Daoy (cell line): ENCODE data around the gene BAG2. TPM values are rescaled to one million over a fixed set of nuclear protein-coding genes. Genes with fewer than 3 reads are reported as not detected.

ENCODE experiments used
- DNase-seq: peaks from one replicate; pipeline ENCODE4 v3.0.0-alpha.2; 2015; ENCODE audit warnings: low read depth
- total RNA-seq: library from RNA; depleted of rRNA; stranded (reverse); fragments of >200 nt; shearing (Covaris generic); gene quantifications from 2 replicates; pipeline ENCODE4 v1.2.3, GENCODE V29; 2014; rRNA removed

BAG2 gene
- total RNA-seq: 22.5 and 23.3 TPM in 2 replicates

DNA sequence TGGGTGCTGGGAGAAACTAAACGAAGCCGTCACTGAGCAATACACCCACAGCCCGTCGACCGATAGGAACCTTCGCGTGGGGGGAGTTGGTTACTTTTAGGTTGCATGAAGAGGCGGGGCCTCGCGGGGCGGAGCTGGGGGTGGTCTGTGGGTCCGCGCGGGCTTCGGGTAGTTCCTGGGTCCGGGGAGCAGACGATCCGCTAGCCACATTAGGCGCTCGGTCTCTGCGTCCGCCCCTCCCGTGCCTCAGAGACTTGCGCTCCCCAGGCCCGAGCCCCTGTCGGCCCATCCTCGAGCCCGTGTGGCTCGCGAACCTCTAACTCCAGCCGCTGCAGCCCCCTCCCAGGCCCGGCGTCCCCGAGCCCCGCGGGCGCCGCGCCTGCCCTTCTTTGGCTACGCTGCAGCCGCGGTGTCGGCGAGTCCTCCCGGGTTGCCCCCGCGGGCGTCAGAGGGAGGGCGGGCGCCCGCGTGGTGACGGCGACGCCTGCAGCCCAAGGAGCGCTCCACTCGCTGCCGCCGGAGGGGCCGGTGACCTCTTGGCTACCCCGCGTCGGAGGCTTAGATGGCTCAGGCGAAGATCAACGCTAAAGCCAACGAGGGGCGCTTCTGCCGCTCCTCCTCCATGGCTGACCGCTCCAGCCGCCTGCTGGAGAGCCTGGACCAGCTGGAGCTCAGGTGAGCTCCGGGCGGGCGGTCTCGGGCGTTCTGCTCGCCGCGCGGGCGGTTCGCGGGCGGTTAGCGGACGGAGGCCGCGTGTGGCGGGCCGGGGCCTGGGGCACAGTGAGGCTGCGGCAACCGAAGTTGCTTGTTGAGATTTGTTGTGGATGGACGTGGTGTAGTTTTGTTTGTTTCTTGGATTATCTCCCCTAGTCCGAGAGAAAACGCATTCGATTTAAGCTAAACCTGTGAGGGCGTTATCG, at the start of gene BAG2:
Gene BAG2 (plus strand): TSS at position 191 of the 920 bp plus-strand sequence. CDS start 372 bp downstream, at position 563.
- DNase-seq: peak; percentile 93

GRCh38 chr6:57123111-57123510, 49.0 kb upstream of the BAG2 start:
- peak; percentile 19 for DNase-seq

GRCh38 chr6:57127763-57128162, 44.4 kb upstream of the BAG2 start:
- DNase-seq: no peak

DNA sequence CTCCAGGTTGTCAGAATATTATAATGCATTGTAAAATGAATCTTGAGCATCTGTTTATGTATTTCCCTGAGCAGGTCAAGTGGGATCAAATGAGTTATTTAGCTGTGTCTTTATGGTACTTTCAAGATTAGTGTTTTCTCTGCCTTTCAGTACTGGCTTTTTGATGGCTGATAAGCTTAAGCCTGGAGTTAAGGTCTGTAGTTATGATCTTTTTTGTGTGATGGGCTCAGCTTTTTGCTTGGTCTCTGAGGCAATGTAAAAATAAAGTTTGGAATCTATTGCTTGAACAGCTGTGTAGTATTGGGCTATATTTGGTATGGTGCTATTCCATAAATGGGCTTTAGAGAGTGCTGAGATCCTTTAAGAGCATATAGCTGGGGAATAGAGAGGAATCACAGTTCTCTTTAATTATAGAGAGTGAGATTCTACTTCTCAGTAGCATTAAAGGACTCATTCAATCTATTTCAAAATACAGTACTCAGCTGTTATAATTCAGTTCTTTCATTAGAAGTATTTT, 41.4 kb upstream of the BAG2 start:
- DNase-seq: no peak

GRCh38 chr6:57134954-57135353, 37.2 kb upstream of the BAG2 start:
- DNase-seq: no peak

GRCh38 chr6:57135885-57136284, 36.2 kb upstream of the BAG2 start:
- no peak for DNase-seq

DNA sequence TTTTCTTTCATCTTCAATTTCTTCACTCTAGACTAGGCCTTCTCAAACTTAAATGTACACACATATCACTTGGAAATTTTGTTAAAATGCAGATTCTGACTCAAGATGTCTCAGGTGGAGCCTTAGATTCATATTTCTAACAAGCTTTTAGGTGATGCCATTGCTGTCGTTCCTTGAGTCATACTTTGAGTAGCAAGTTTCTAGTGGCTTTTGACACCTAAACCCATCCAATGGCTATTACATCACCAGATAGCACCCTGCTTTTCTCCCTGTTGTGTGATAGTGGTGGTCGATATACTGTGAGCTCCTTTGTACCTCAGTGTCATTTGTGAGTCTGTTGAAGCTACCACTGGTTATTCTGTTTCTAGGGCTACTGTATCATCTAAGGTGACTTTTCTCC, 34.8 kb upstream of the BAG2 start:
- DNase-seq: no peak

GRCh38 chr6:57138026-57138425, 34.1 kb upstream of the BAG2 start:
- no peak for DNase-seq

DNA sequence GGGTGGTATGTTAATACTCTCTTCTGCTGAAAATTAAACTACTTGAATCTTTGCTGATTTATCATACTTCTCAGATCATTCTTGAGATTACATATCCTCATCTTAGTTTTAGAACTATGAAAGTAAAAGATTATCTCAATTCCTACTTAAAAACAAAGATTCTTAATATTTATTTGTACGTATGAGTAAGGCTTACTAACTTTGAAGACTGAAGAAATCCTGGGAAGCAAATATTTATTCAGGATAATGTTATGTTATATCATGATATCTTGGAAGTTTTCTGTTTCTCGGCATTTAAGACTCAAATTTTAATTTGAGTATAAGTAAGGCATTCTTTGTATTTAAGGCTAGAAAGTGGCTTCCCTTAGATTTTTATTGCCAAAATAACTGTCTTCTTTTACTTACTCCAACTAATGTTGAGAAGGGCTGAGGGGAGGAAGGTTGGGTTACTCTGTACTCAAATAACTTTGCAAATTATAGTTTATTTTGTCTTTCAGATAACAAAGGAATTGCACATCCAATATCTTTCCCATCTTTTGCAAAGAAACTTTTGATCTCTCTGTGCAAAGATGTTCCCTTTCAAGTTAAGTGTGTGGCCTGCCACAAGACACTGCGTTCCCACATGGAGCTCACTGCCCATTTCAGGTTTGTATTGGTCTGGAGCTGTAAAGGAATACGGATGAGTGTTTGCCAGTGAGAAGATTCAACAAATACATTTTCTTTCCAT, 30.5 kb upstream of the BAG2 start:
- no peak for DNase-seq

DNA sequence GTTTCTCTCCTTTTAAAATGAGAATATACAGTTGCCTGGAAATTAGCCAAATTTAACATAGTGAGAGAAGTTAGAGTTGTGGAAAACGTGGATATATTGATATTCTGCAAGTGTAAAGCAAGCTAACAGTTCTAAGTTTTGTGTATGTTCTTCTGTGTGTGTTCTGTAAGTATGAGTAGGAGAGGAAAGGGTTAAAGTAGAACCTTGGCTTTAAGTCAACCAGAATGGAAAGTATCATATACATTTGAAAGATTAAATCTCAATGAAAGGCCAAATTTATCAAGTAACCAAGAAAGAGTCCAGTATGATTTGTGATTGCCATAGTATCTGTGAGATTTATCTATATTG, 30.0 kb upstream of the BAG2 start:
- DNase-seq: no peak

GRCh38 chr6:57143690-57144089, 28.4 kb upstream of the BAG2 start:
- no peak for DNase-seq

DNA sequence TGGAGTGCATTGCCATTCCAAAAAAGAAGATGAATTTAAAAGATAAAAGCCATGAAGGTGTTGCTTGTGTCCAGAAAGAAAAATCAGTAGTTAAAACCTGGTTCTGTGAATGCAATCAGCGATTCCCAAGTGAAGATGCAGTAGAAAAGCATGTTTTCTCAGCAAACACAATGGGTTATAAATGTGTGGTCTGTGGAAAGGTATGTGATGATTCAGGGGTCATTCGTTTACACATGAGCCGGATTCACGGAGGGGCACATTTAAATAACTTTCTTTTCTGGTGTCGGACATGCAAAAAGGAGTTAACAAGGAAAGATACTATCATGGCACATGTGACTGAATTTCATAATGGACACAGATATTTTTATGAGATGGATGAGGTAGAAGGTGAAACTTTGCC, 24.7 kb upstream of the BAG2 start:
- DNase-seq: no peak

- DNase-seq: no peak
Observed at GRCh38 chr6:57147955-57148858, 23.9 kb upstream of the BAG2 start.

GRCh38 chr6:57158658-57159057, 13.5 kb upstream of the BAG2 start:
- DNase-seq: peak; percentile 21

- DNase-seq: no peak
Observed at GRCh38 chr6:57159127-57159526, 13.0 kb upstream of the BAG2 start.

DNA sequence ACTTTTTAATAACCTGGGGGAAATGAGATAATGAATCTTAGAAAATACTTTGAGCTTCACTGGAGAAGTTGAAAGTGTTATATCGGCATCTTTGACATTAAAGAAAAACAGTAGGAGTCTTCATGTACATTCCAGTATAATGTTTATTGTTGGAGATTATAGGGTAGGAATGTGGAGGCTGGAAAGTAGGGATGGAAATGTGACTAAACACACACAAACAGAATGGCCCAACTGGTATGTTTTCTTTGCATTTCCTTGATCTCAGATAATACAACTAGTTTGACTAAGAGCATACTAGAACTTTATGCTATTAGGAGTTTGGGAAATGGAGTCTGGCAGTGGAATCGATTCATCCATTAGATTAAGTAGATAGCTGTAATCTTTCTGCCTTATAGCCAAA, 10.1 kb upstream of the BAG2 start:
- no peak for DNase-seq

GRCh38 chr6:57162516-57162915, 9.6 kb upstream of the BAG2 start:
- no peak for DNase-seq

- DNase-seq: no peak
Observed at GRCh38 chr6:57163956-57164355, 8.2 kb upstream of the BAG2 start.

GRCh38 chr6:57165080-57165479, 7.0 kb upstream of the BAG2 start:
- DNase-seq: no peak

- peak; percentile 62 for DNase-seq
Observed at GRCh38 chr6:57173056-57173885, 1.1 kb downstream of the BAG2 start.
